Measurements from ENCODE around the gene CACNG6.
"Not testable (repeated sequence)": the region's sequence is repeated elsewhere in the genome, so short reads cannot be mapped to it uniquely, and the experiment has no call there.

CACNG6 gene, protein sequence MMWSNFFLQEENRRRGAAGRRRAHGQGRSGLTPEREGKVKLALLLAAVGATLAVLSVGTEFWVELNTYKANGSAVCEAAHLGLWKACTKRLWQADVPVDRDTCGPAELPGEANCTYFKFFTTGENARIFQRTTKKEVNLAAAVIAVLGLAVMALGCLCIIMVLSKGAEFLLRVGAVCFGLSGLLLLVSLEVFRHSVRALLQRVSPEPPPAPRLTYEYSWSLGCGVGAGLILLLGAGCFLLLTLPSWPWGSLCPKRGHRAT

DNA sequence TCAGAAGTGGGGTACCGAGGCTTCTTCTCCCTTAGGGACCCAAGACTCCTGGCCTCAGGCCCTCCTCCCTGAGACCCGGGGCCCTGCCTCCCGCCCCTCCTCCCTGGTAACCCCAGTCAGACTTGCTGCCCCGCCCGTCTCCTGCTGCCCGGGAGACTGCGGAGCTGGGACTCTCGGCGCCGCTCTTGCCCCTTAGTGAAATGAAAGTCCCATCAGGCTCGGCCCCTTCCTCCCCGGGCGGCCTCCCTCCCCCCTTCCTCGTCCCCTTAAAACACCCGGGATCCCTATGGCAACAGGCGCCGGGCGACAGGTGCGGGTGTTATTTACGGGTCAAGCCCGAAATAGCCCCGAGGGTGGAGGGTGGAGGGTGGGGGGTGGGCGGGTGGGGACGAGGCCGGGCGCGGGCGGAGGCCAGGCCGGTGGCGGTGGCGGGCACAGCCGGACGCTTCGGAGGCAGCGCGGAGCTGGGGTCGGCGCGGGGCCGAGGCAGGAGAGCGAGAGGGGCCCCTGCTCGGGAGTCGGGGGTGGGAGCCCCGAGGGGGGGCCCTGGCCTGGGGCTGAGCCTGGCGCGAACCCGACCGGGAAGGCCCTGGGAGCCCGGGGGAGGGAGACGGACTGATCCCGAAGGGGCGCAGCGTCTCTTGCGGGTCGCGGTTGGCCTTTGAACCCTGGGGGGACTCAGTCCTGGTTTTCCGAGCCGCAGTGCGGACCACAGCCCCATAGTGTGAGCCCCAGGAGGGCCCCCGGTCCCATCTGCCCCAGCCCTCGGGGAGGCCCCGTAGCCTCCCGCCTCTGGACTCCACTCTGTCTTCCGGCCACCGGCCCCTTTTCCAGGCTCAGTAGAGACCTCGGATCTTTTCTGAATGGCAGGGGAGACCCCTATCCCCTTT lies at the start of gene CACNG6:
TSS of gene CACNG6 (plus strand) at position 414 of the 890 bp plus-strand sequence. CDS start 1,241 bp downstream, outside the sequence.
- DNase-seq (ENCODE audit: low read depth): no peak

DNA sequence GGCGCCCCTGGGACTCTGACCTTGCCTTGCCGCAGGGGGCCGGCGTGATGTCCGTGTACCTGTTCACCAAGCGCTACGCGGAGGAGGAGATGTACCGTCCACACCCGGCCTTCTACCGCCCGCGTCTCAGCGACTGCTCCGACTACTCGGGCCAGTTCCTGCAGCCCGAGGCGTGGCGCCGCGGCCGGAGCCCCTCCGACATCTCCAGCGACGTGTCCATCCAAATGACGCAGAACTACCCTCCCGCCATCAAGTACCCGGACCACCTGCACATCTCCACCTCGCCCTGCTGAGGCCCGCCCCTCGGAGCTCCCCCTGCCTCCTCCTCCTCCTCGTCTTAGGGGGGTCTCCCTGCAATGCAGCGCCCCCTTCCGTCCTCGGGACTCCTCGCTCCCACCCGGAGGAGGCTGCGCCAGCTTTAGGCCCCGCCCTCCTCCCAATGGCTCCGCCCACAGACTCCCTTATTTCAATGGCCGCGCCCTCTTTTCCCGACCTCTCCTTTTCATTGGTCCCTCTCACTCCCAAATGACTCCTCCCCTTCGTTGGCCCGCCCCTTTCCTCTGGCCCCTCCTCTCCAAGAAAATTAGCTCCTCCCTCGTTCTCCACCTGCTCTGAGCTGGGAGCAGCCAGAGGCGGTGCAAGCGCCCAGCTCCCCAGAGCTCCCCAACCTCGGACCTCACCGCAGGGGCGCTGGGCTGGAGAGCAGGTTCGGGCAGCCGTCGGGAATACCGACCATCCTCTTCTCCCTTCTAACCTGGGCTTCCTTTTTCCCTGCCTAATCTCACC lies 49.2 kb upstream of the CACNG6 start:
- no peak for DNase-seq (ENCODE audit: low read depth)

DNA sequence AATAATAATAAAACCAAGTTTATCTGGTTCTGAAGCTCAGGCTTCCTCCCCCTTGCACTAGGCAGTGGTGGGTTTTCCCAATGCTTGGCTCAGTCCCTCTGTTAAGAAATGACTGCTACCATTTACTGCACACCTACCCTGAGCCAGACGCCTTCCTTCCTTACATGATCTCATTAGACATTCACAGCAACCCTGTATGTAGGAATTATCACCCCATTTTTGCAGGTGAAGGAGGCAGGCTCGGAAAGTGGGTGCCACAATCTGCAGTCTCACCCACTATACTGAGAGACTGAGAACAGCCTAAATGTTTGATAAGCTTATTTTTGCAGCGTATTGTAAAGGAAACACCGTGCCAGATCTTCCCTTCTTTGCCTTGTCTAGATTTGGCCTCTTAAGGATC lies 47.0 kb upstream of the CACNG6 start:
- no peak for DNase-seq (ENCODE audit: low read depth)

GRCh38 chr19:53944933-53945332 lies 46.5 kb upstream of the CACNG6 start:
- DNase-seq (ENCODE audit: low read depth): no peak

DNA sequence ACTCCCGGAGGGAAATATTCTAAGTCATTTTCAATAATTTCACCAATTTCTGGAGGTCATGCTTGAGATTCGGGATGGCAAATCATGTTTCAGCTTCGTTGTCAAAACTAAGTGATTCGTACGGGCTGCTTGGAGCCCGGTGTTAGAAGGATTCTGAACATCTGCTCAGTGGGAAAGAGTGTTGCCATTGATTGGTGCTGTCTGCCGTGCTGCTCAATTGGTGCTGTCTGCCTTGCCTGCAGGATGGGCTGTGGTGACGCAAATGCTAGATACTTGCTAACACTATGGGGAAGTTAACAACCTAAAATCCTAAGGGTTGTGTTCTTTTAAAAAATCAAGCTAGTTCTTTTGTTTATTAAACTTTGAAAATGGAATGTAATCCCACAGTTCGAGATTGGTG lies 46.0 kb upstream of the CACNG6 start:
- DNase-seq (ENCODE audit: low read depth): no peak

GRCh38 chr19:53945998-53946397 lies 45.4 kb upstream of the CACNG6 start:
- DNase-seq (ENCODE audit: low read depth): no peak

- DNase-seq (ENCODE audit: low read depth): no peak
Measured at GRCh38 chr19:53947624-53948023, 43.8 kb upstream of the CACNG6 start.

GRCh38 chr19:53948611-53949010 lies 42.8 kb upstream of the CACNG6 start:
- not testable (repeated sequence) for DNase-seq (ENCODE audit: low read depth)

- no peak for DNase-seq (ENCODE audit: low read depth)
Measured at GRCh38 chr19:53951436-53951835, 40.0 kb upstream of the CACNG6 start.

- DNase-seq (ENCODE audit: low read depth): no peak
Measured at GRCh38 chr19:53951947-53952346, 39.5 kb upstream of the CACNG6 start.

DNA sequence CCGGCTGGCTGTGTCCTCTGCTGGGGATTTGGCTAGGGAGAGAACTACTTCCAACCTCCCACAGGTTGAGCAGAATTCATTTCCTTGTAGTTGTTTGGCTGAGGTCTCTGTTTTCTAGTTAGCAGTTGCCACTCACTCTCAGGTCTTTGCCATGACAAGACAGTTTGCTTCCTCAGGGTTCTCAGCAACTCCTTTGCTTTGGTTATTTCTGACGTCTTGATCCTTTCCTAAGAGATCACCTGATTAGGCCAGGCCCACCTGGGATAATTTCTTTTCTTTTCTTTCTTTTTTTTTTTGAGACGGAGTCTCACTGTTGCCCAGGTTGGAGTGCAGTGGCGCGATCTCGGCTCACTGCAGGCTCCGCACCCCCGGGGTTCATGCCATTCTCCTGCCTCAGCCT lies 38.1 kb upstream of the CACNG6 start:
- no peak for DNase-seq (ENCODE audit: low read depth)

- DNase-seq (ENCODE audit: low read depth): no peak
Measured at GRCh38 chr19:53957448-53958167, 33.8 kb upstream of the CACNG6 start.

- DNase-seq (ENCODE audit: low read depth): no peak
Measured at GRCh38 chr19:53958168-53958571, 33.3 kb upstream of the CACNG6 start.

DNA sequence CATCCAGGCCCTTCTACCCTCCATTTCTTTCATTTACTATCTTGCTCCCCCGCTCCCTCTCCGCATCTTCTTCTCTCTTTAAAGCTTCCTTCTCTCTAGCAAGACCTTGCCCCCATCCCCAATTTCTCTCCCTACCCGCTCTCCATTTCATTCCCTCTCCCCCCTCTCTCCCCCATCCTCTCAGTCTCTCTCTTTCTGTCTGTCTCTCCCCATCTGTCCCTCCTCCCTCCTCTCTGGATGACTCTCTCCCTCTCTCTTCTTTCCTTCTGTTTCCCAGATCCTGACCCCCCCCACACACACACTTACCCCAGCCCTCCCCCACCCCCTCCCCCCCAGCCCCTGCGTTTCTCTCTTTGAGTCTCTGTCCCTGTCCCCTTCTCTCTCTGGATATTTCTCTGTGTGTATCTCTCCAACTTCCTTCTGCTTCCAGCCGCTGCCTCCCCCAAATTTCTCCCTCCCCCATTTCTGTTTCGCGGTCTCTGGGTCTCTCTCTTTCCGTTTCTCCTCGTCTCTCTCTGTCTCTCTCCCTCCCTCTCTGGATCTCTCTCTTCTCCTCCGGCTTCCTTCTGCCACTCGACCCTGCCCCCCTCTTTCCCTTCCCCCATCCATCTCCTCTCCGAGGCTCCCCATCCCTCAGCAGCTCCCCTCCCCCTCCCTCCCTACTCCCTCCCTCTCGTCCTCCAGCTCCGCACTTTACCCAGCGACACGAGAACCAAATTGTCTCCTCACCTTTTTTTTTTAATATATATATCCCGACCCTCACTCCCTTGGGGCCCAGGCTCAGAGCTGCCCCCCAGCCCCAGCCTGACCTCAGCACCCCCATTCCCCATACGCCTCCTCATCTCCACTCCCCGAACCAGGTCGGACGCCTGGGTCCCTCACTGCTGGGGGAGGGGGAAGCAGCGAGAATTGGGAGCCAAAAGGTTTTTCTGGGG lies 32.3 kb upstream of the CACNG6 start:
- no peak for DNase-seq (ENCODE audit: low read depth)

DNA sequence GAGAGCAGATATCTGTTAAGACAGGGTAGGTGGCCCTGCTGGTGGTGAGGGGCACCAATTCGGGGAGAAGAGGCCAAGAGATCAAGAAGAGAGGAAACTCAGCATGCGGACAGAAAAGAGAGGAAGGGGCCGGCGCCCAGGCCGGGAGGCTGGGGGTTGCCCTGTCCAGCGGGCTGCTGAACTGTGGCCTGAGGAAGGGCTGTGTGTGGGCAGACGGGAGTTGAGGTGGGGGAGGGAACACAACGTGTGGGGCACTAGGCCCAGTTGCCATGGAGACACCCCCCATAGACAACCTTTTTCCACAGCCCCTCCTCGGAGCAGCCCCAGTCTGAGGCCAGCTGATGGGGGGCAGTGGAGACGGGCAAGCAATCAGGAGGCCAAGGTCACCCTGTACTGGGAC lies 31.2 kb upstream of the CACNG6 start:
- no peak for DNase-seq (ENCODE audit: low read depth)

DNA sequence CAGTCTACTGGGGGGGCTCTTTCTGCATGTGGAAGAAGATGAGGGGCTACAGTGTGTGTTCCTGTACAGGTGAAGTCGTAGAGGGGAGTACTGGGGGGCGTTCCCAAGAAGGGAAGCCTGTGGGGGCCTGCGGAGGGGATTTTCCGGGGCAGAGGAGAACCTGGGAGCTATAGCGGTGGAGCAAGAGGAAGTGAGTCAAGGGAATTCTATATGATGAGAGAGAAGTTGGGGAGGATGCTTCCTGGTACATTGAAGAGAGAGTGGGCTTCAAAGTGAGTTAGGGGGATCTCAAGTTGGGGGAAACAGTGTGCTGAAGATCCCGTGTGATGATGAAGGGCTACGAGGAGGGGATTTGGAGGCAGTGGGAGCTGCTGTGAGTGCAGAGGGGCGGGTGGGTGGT lies 30.6 kb upstream of the CACNG6 start:
- DNase-seq (ENCODE audit: low read depth): no peak

DNA sequence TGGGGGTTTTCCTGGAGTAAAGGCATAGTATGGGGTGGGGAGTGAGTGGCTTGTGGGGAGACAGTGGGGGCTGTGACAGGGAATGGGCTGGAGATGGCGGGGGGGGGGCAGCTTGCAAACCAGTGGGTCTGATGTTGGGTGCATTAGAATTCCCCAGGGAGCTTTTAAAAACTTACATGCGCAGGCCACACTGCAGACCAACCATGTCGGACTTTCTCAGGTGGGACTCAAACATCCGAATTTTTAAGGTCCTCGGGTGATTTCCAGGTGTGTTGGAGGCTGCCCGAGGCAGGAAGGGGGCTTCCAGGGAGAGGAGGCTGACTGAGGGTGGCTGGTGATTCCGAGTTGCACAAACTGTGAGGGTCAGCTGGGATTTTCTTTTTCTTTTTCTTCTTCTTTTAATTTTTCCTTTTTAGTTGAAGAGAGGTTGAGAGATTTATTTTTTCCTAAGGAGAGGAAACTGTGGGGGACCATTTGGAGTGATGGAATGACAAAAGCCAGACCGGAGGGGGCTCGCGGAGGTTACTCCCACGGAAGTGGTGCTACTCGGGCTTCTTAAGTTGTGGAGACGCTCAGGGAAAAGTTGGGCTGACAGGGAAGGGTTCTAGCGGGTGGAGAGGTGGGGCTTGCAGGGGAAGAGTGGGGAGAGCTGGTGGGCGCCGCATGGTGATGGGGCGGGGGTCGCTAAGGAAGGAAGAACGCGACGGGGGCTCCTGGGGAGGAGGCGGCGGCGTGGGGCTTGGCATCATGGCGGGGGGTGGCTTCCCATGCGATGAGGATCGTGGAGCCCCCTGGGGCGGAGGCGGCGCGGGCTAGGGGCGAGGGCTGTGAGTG lies 29.7 kb upstream of the CACNG6 start:
- no peak for DNase-seq (ENCODE audit: low read depth)

DNA sequence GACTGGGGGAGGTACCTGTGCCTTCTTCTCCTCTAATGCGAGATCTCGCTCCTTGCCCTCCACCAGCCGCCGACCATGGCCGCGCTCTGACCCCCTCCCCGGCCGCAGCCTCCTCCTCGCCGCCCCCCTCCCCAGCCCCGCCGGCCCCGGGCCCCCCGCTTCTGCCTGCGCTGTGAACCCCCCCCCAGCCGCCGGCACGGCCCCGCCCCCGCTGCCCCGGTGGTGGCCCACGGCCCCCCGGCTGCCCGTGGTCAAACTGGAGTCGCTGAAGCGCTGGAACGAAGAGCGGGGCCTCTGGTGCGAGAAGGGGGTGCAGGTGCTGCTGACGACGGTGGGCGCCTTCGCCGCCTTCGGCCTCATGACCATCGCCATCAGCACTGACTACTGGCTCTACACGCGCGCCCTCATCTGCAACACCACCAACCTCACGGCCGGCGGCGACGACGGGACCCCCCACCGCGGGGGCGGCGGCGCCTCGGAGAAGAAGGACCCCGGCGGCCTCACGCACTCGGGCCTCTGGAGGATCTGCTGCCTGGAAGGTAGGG lies 28.5 kb upstream of the CACNG6 start, which contains the start of gene CACNG8:
TSS of gene CACNG8 (plus strand) at position 51 of the 545 bp plus-strand sequence.
- DNase-seq (ENCODE audit: low read depth): no peak

GRCh38 chr19:53965091-53965490 lies 26.3 kb upstream of the CACNG6 start:
- DNase-seq (ENCODE audit: low read depth): no peak

Measured in stimulated activated CD8-positive, alpha-beta memory T cell treated with anti-CD3 and anti-CD28 coated beads, Interleukin-12 subunit alpha, Interleukin-12 subunit beta, amount 100 ng/mL, for 1 hour (primary cell).